Epithelial cell of prostate (primary cell): Measurements from ENCODE around the gene C14orf180.

Experiments used
- DNase-seq: peaks from one replicate; pipeline ENCODE4 v3.0.0-alpha.2; 2011; ENCODE audit warnings: low read depth, low spot score
- H3K27ac ChIP-seq: fragments of 450-650 bp; 2 replicates; pipeline ENCODE4 v1.5.1; 2017; ENCODE audit warnings: mild to moderate bottlenecking

The C14orf180 gene

DNA sequence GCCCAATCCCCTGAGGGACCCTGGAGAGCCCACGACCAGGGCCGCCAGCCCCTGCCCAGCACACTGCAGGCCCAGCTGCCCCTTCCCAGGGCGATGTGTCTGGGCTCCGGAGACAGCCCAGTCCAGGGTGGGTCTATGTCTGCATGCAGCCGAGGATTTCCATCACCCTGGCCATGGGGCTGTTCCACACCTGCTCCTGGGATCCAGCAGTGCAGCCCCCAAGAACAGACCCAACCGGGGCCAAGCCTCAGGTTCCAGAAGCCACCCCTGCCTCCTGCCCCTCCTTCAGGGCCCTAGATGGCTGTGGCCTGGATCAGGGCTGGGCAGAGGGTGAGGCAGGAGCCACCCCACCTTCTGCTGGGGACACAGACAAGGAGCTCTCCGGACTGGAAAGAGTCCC is 11.5 kb downstream of the C14orf180 start:
- no peak overlapping the region for H3K27ac ChIP-seq
- no peak for DNase-seq

DNA sequence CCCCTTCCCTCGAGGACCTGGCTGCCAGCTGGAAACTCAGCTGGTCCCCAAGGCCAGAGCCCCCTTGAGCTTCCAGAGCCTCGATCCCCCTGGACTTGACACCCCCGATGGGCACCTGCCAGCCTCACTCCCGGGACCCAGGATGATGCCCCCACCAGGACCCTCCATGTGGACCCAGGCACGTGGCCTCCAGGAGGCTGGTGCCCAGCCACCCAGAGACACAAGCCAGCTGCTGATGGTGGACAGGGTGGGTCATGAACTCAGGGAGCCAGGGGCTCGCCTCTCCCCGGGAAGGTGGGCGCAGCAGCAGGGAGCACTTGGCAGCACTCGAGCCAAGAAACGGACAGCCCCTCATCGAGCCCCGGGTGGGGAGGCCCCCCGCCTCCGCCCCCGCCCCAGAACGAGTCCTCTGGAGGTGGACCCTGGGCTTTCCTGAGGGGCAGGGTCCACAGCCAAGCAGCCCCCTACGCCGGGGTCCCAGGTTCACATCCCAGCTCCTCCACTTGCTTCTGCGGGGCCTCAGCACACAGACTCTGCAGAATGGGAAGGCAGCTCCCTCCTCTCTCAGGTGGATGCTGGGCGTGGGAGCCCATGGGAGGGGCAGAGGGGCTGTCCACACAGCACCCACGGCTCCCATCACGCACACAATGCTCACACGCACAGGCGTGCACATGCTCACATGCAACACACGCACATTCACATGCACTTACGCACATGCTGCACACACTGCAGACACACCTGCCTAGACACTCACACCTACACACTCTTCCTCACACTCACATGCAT is 12.1 kb downstream of the C14orf180 start:
- no peak for DNase-seq
- H3K27ac ChIP-seq = no peak overlapping the region

DNA sequence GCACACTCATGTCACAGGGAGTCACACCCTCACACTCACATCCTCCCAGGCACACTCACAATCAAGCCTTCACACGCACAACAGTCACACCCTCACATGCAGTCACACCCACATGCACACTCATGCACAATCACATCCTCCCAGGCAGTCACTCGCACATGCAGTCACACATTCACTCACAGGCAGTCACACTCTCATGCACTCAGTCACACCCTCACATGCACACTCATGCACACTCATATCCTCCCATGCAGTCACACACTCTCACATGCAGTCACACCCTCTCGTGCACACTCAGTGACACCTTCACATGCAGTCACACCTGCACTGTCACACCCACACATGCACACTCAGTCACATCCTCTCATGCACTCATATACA is 12.7 kb downstream of the C14orf180 start:
- H3K27ac ChIP-seq = no peak overlapping the region
- no peak for DNase-seq

DNA sequence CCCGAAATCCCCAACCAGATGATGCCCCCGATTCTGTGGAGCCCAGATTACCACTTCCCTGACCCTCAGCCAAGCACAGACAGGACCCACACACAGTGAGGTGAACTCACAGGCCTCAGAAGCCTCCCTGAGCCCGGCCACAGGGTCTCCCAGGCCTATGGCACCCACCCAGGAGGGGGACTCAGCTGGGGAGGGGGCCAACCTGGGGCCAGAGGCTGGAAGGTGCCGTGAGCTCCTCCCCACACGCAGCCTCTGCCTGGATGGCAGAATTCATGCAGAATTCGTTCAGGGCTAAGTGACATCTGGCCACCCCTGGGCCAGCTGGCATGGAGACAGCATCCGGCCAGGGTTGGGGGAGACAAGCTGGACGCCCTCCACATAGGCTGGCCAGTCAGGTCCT is 13.2 kb downstream of the C14orf180 start:
- DNase-seq = no peak
- H3K27ac ChIP-seq = no peak overlapping the region

DNA sequence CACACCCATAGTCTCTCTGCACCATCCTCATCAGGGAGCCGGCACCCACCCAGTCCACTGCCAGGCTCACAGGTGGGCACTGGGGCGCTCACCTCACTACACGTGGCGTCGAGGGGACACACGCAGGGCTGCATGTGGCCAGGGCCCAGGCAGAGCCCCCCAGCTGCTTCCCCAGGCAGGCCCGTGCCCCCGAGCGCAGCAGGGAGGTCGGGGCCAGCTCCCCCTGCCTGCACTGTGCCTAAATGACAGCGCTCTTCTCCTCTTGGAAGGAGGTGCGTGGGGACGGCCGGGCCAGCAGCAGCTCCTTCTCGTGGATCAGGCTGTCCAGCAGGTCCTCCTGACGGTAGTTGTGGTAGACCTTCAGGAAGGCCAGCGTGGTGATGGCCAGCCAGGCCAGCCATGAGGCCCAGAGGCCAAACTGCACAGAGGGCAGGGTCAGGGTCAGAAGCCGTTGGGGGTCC is 13.7 kb downstream of the C14orf180 start:
- DNase-seq = no peak
- H3K27ac ChIP-seq = no peak overlapping the region

DNA sequence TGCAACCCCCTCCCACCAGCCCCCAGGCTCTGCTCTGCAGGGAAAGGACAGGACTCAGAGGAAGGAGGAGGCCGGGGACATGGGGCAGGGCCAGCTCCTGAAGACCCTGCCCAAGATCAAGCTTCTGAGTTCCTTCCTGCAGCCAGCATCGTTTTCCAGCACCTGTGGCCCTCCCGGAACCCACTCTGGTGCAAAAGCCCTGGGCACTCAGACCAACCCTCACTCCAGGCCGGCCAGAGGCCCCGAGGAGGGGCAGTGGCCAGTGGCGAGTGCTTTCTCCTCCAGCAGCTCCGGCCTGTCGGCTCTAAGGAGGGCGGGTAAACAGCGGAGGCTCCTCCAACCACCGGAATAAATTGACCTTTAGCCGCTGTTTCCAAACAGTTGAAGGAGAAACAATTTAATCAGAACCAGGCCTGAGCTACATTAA is 14.2 kb downstream of the C14orf180 start:
- DNase-seq = no peak
- no peak overlapping the region for H3K27ac ChIP-seq

DNA sequence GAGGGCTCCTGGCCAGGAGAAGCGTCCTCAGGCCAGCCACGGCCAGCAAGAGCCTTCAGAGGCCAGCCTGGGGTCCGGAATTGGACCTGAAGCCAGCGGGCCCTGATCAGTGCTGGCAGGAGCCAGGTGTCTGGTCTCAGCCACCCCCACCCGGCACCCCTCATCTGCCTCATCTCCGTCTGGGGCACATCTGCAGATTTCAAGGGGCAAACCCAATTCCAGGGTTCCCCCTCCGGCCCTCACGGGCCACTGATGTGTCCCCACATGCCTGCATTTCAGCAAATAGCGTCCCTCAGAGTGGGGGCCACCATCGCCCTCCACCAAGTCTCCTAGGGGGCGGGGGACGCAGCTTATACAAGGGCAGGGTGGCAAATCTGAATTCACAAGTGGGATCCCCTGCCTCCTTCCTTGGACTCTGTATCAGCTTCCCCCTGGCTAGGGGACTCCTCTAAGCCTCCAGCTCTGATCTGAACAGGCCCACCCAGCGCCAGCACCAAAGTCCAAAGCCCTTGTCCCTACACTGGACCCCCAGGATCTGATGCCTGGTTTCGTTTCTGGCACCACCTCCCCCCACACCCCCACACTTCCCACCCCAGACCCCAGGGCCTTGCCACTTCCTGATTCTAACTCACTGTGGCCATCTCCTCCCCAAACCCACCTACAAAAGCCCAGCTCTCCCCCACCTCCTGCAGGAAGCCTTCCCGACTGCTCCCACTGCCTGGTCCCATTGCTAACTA is 14.9 kb downstream of the C14orf180 start:
- DNase-seq = no peak
- H3K27ac ChIP-seq = no peak overlapping the region

DNA sequence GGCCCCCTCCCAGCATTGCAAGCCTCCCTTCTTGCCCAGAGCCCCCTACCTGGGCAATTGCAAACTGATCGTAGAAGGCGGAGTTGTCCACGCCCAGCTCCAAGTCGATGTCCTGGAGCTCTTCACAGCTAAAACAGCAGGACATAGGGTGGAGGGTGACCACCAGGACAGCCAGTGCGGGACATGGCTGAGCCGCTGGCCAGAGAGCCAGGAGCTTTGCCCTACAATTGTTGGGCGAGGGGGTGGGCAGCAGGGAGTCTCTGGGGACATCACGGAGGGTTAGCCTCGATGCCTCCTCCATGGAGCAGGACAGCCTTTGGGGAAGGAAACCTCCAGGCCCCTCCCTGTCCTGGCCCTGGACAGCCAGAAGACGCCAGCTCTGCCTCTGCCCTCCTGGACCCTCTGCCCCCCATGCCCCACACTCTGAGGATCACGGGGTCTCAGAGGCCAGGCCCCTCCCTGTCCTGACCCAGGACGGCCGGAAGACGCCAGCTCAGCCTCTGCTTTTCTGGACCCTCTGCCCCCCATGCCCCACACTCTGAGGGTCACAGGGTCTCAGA is 15.6 kb downstream of the C14orf180 start:
- DNase-seq = no peak
- H3K27ac ChIP-seq = no peak overlapping the region

DNA sequence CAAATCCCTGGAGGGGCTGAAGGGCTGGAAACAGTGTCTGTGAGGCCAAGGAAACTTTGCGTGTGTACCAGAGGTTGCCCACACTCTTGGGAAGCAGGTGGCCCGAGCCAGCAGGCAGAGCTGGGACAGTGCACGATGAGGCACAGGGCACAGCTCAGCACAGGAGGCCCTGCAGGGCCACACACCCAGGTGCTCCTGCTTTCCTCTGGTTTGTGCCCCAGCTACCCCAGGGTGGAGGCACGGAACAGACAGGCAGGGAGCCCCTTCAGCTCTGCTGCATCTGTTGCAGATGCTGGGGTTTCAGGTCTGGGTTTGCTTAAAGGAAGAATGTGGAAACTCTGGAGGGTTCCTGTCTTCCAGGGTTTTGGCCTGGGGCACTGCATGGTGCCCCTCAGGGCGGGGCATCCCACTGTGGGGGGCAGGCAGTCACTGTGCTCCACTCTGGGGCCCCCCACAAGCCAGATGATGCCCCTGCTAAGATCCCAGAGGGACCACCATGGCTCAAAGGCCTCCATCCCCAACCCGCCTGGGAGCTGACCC is 16.4 kb downstream of the C14orf180 start:
- no peak overlapping the region for H3K27ac ChIP-seq
- no peak for DNase-seq

DNA sequence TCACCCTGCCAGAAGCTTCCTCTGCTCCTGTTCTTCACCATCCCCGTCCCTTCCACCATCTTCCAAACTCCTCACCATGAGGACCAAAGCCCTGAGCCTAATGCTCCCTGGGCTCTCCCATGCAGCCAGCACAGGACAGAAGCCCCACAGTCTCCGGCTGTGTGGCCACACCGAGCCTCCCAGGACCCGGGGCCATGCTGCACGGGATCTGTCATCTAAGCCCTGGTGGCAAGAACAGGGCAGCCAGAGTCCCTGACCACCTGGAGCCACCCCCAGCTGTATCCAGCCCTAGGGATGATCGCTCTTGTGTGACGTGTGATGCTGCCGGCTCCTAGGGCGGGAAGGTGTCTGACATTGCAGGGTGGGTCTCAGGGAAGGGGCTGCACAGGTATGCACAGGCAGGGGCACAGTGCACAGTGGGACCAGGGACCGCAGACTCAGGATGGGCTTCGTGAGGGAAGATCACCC is 16.9 kb downstream of the C14orf180 start:
- DNase-seq = no peak
- H3K27ac ChIP-seq = no peak overlapping the region

DNA sequence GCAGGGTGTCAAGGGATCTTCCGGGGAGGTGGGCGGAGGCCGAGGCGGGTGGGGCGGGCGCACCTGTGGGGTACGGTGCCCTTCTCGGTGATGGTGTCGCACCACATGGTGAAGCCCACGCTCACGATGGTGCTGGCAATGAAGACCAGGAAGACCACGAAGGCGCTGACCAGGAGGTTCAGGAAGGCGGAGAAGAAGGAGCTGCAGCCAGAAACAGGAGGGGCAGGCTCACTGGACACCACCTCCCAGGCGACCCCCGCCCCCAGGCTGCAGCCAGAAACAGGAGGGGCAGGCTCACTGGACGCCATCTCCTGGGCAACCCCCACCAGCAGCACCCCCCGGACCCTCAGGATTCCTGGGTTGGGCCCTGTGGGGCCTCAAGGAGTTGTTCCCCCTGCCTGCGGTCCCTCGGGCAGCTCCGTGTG is 17.4 kb downstream of the C14orf180 start:
- H3K27ac ChIP-seq = no peak overlapping the region
- no peak for DNase-seq

DNA sequence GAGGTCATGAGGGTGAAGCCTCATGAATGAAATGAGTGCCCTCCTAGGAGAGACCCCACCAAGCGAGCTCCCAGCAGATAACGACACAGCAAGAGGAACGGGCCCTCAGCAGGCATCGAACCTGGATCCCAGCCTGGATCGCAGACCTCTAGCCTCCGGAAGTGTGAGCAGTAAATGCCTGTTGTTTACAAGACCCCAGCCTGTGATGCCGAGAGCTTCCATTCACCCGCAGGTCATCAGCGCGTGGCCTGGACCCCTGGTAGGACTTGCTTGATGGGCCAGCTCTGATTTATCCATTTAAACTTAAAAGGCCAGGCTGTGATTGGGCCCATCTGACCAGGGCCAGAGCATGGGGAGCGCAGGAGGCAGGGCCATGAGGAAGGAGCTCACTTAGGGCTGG is 18.0 kb downstream of the C14orf180 start:
- no peak for DNase-seq
- H3K27ac ChIP-seq = no peak overlapping the region

DNA sequence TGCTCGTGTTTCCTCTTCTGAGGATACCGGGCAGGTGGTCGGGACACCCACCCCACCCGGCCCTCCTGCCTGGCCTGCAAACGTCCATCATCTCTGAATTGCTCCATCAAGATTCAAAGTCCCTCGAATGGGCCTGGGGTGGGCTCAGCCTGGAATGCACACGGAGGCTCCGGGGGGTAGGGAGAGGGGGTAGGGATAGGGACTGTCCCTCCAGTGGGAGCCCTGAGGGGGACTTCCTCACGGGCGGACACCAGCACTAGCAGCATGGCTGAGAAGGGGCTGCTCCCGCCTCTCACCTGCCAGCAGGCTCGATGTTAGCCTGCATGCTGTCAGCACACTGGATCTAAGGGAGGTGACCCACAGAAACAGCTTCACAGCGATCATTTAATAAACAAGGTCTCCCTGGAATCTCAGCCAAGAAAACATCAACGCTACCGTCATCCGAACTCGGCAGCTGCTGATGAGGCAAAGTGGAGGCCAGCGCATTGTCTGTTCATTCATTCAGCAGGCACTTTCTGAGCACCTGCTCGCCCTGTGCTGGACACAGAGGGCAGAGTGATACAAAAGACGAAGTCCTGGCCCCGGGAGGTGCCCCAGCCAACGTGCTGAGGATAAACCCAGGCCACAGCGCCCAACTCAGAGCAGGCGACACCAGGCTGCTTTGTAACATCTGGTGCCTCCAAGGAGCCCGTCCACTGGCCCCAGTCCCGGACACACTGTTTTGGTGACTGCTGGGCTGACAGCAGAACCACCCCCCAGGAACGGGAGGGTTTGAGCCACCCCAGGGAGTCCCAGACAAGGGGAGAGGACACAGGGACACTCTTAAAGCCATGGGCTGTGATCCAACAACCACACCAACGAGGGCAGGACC is 18.7 kb downstream of the C14orf180 start:
- no peak overlapping the region for H3K27ac ChIP-seq
- DNase-seq = no peak

DNA sequence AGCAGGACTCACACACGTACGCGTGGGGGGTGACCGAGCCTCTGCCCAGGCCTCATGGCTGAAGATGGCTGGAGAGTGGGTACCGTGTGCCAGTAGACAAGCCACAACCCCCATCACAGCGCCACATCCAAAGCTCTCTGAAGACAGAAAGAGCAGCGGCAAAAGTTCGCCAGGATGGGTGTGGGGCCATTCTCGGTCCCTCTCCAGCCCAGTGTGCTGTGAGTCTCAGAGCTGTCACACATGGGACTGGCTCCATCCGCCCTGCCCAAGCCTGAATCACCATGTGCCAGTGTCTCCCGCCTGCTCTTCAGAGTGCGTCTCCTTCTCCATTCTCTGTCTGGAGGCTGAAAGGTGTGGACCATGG is 19.3 kb downstream of the C14orf180 start:
- no peak for DNase-seq
- no peak overlapping the region for H3K27ac ChIP-seq

DNA sequence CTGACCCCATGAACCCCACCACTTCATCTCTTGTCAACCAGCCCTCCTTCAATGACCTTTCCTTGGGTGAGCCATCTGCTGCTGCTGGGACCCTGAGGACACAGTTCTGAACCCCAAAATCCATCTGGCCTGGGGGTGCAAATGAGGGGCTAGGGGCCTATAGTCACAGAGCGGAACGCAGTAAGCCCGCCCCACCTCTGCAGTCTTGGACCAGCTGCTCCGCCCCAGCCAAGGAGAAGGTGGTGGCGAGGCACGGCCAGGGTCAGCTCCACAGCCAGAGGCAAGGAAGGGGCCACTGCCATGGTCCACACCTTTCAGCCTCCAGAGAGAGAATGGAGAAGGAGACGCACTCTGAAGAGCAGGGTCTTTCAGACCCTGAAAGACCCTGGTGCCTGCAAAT is 19.9 kb downstream of the C14orf180 start:
- H3K27ac ChIP-seq = no peak overlapping the region
- no peak for DNase-seq

DNA sequence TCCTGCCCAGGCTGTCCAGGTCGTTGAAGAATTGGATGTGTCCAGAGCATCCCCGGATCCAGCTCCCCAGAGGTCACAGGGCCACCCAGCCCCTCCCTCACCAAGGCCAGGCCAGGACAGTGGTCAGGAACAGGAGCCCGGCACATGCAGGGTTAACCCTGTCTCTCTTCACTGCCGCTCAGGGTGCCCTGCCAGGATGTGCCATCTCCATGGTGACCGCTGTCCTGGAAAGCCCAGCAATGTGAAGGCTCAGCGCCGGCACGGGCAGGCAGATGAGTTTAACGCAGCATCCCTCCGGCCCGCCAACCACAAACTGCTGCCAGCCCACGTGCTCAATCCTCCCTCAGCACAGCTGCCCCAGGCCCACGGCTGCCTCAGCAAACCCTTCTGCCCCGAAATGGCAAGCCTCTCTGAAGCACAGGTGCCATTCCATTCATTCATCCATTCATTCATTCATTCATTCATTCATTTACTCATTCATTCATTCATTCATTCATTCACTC is 20.6 kb downstream of the C14orf180 start:
- DNase-seq = no peak

DNA sequence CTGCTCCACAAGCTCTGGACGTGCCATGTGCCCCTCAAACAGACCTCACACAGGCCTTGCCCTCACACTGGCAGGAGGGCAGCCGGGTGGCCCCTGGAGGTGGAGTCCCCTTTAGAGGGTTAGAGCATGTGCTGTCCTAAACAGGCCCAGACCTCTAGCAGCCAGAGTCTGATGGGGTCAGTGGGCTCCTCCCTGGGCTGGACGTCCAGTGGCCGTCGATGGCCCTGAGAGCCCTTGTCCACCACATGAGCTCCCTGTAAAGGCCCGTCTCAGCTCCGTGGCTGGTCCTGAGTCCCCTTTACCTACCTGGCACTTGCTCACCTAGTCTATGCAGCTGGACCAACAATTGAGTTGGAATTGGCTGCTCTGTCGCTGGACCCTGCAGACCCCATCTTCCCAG is 21.2 kb downstream of the C14orf180 start:
- no peak overlapping the region for H3K27ac ChIP-seq
- DNase-seq = no peak

More for the DNA sequence above, 20.6 kb downstream of the C14orf180 start:
- no peak overlapping the region for H3K27ac ChIP-seq

DNA sequence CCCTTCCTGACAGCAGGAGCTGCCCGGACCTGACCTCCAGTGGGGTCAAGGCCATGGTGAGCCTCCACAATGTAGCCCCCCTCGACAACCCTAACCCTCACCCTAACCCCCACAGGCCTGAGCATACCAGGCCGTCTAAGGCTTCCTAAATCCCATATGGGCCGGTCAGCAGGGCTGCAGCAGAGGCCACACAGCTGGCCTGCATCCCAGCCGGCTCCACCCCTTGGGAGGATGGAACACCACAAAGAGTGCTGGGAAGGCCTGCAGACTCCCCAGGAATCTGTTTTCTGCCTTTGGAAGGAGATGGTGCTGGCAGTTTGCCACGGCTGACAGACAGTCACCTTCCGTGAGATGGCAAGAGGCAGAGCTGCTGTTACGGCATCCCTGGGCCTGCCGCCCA is 22.2 kb downstream of the C14orf180 start:
- no peak for DNase-seq
- no peak overlapping the region for H3K27ac ChIP-seq

DNA sequence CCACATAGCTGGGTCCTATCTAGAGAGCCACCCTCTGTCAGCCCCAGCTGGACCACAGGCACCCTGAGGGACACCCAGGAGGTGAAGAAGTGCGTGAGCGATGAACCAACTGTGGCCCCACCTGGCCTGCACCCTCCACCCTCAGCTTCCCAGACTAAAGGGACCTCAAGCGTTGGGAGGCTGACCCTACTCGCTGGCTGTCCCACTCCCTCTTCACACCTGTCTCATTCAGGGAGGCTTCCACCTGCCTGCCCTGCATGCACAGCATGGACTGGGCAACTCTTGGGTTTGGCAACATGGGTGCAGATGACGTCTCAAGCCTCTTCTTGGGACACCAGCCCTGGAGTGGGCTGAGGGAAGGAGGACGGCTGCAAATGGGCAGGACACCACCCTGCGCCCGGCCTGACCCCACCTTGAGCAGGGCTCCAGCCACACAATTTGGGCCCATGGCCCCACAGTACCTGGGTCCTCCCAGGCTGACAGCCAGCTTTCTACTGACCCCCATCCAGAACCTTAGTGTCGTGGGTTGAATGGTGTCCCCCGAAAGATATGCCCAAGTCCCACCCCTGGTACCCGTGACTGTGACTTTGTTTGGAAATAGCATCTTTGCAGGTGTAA is 22.9 kb downstream of the C14orf180 start:
- no peak for DNase-seq
- H3K27ac ChIP-seq = no peak overlapping the region
